MM.1S (cell line): ENCODE results near the gene MAD1L1.

Source experiments
- DNase-seq: peaks from one replicate; pipeline ENCODE4 v3.0.0-alpha.2; 2015
- H2AFZ ChIP-seq: fragments of 300-600 bp; sonication (generic); 2 replicates; pipeline ENCODE4 v1.6.0; 2016; ENCODE audit warnings: antibody characterized with exemption, low read length
- H3F3A ChIP-seq: fragments of 300-600 bp; sonication (generic); 2 replicates; pipeline ENCODE4 v1.6.1; 2016; ENCODE audit warnings: mild to moderate bottlenecking, antibody characterized with exemption, low read length, moderate library complexity, mixed read lengths; ENCODE audit not compliant: insufficient read depth
- H3K27ac ChIP-seq: fragments of 300-600 bp; sonication (generic); 2 replicates; pipeline ENCODE4 v1.5.1; 2016; ENCODE audit warnings: mild to moderate bottlenecking, low read length
- H3K27me3 ChIP-seq: fragments of 300-600 bp; sonication (generic); replicated peaks from 2 replicates; pipeline ENCODE4 v1.6.0; 2016; ENCODE audit warnings: low read length; ENCODE audit not compliant: insufficient read depth
- H3K36me3 ChIP-seq: fragments of 300-600 bp; sonication (generic); replicated peaks from 2 replicates; pipeline ENCODE4 v1.6.1; 2016; ENCODE audit warnings: mild to moderate bottlenecking, low read length, mixed read lengths; ENCODE audit not compliant: insufficient read depth
- H3K4me1 ChIP-seq: fragments of 300-600 bp; sonication (generic); 2 replicates; pipeline ENCODE4 v1.6.1; 2016; ENCODE audit warnings: low read length, mixed read lengths
- H3K4me2 ChIP-seq: fragments of 300-600 bp; sonication (generic); 2 replicates; pipeline ENCODE4 v1.6.0; 2016; ENCODE audit warnings: low read depth, low read length
- H3K4me3 ChIP-seq: fragments of 300-600 bp; sonication (generic); 2 replicates; pipeline ENCODE4 v1.5.1; 2016; ENCODE audit warnings: low read length, mixed read lengths
- H3K79me2 ChIP-seq: fragments of 300-600 bp; sonication (generic); 2 replicates; pipeline ENCODE4 v1.6.1; 2016; ENCODE audit warnings: mixed run types, low read length, mixed read lengths
- H3K9ac ChIP-seq: fragments of 300-600 bp; sonication (generic); 2 replicates; pipeline ENCODE4 v1.6.1; 2016; ENCODE audit warnings: low read length, mixed read lengths
- H3K9me2 ChIP-seq: fragments of 300-600 bp; sonication (generic); replicated peaks from 2 replicates; pipeline ENCODE4 v1.6.1; 2016; ENCODE audit warnings: mild to moderate bottlenecking, low read length, mixed read lengths; ENCODE audit not compliant: insufficient read depth
- H3K9me3 ChIP-seq: fragments of 300-600 bp; sonication (generic); replicated peaks from 2 replicates; pipeline ENCODE4 v1.6.1; 2016; ENCODE audit warnings: mild to moderate bottlenecking, low read length, mixed read lengths; ENCODE audit not compliant: insufficient read depth
- H4K20me1 ChIP-seq: fragments of 300-600 bp; sonication (generic); 2 replicates; pipeline ENCODE4 v1.6.1; 2016; ENCODE audit warnings: mild to moderate bottlenecking, low read length, moderate library complexity, mixed read lengths; ENCODE audit not compliant: insufficient read depth
- EZH2 ChIP-seq: fragments of 300-600 bp; sonication (generic); optimal IDR thresholded peaks from 2 replicates; pipeline ENCODE3; 2017; ENCODE audit warnings: low read depth, mild to moderate bottlenecking, antibody characterized with exemption, low read length, mixed read lengths
- EZH2phosphoT487 ChIP-seq: fragments of 300-600 bp; sonication (generic); IDR thresholded peaks from 2 replicates; pipeline ENCODE4 v1.6.1; 2018; ENCODE audit warnings: antibody characterized with exemption, low read length
- TF ChIP-seq, protein P1 (sequence below): fragments of 300-600 bp; sonication (generic); IDR thresholded peaks from 2 replicates; pipeline ENCODE4 v1.5.1; 2016; ENCODE audit warnings: antibody characterized with exemption, low read length, mixed read lengths

The MAD1L1 gene

DNA sequence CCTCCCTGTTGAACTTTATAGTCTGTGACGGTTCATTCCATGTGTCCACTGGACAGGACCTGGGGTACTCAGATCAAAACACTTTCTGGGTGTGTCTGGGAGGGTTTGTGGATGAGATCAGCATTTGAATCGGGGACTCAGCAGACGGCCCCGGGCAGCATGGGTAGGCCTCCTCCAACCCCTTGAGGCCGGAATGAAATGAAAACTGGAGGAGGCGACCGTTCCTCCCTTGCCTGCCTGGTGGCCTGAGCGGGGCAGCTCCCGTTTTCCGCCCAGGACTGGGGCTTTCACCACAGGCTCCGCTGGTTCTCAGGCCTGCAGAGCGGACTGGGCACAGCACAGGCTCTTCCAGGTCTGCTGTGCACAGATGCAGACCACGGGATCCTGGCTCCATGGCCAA, 247.7 kb downstream of the MAD1L1 start:
- H3F3A ChIP-seq, result no peaks in the 10 kb centered on the region; the same call in 1 of the 2 replicates
- H3K79me2 ChIP-seq, result no peaks in the 10 kb centered on the region
- TF ChIP-seq EZH2phosphoT487 (no peak), EZH2 (no peak)
- TF ChIP-seq, protein P1, sequence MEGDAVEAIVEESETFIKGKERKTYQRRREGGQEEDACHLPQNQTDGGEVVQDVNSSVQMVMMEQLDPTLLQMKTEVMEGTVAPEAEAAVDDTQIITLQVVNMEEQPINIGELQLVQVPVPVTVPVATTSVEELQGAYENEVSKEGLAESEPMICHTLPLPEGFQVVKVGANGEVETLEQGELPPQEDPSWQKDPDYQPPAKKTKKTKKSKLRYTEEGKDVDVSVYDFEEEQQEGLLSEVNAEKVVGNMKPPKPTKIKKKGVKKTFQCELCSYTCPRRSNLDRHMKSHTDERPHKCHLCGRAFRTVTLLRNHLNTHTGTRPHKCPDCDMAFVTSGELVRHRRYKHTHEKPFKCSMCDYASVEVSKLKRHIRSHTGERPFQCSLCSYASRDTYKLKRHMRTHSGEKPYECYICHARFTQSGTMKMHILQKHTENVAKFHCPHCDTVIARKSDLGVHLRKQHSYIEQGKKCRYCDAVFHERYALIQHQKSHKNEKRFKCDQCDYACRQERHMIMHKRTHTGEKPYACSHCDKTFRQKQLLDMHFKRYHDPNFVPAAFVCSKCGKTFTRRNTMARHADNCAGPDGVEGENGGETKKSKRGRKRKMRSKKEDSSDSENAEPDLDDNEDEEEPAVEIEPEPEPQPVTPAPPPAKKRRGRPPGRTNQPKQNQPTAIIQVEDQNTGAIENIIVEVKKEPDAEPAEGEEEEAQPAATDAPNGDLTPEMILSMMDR, result no peak
- H4K20me1 ChIP-seq, result no peaks in the 10 kb centered on the region
- H3K4me1 ChIP-seq, result no peaks in the 10 kb centered on the region
- H3K4me2 ChIP-seq, result no peak overlapping the region
- no peak overlapping the region for H3K27ac ChIP-seq
- no peak overlapping the region for H3K4me3 ChIP-seq
- H3K27me3 ChIP-seq, result no peaks in the 10 kb centered on the region
- H2AFZ ChIP-seq, result no peak overlapping the region
- no peaks in the 10 kb centered on the region for H3K9me3 ChIP-seq
- H3K9ac ChIP-seq, result no peak overlapping the region
- no peaks in the 10 kb centered on the region for H3K36me3 ChIP-seq
- no peaks in the 10 kb centered on the region for H3K9me2 ChIP-seq
- DNase-seq, result no peak

DNA sequence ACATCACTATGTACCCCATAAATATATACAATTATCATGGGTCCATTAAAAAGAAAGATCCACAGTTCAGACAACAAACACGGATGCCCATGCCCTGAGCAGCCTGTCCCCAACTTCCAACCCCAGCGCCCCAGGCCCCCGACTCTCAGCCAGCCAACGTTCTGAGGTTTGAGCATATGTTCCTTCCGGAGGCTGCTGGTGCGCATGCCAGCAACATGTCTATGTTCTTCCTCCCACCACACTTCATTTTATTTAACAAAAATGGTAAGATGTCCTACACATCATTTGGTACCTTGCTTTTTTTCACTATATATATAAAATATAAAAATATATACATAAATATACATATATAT, 250.9 kb downstream of the MAD1L1 start:
- H3K9me3 ChIP-seq, result no peaks in the 10 kb centered on the region
- no peaks in the 10 kb centered on the region for H3K27me3 ChIP-seq
- H4K20me1 ChIP-seq, result no peaks in the 10 kb centered on the region
- H3K79me2 ChIP-seq, result no peaks in the 10 kb centered on the region
- H3K9ac ChIP-seq, result no peak overlapping the region
- H3K36me3 ChIP-seq, result no peaks in the 10 kb centered on the region
- no peaks in the 10 kb centered on the region for H3K4me1 ChIP-seq
- no peak overlapping the region for H3K27ac ChIP-seq
- TF ChIP-seq, protein P1, result no peak
- TF ChIP-seq EZH2 (no peak), EZH2phosphoT487 (no peak)
- H3K4me2 ChIP-seq, result no peak overlapping the region
- H3F3A ChIP-seq, result no peaks in the 10 kb centered on the region; the same call in 1 of the 2 replicates
- no peaks in the 10 kb centered on the region for H3K9me2 ChIP-seq
- DNase-seq, result no peak
- no peak overlapping the region for H2AFZ ChIP-seq
- H3K4me3 ChIP-seq, result no peak overlapping the region

DNA sequence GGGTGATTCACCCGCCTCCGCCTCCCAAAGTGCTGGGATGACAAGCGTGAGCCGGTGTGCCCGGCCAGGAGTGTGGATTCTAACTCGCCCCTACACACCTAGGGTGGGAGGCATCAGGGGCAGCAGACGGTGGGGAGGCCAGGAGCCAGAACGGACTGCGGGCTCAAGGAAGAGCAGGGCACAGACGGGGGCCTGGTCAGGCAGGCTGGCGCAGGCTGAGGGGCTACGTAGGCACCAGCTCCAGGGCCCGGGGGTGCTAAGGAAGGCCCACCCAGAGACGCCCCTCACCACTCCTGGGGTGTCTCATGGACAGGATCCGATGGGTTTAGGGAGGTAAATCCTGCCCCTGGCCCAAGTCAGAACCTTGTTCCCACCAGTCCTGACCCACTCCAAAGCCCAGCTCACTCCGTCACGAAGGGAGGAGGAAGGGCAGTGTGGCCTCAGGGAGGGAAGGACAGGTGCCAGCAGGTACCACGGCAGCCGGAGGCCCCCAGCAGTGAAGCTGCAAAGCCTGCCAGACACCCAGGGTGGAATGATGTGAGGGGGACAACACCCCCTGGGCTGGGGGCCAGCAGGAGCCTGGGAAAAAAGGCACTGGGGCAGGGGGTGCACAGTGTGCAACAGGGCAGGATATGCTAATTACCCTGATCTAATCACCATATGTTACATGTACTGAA, 251.4 kb downstream of the MAD1L1 start:
- H3K9me2 ChIP-seq, result no peaks in the 10 kb centered on the region
- no peak overlapping the region for H3K4me3 ChIP-seq
- H3K36me3 ChIP-seq, result no peaks in the 10 kb centered on the region
- no peak for DNase-seq
- H3K4me1 ChIP-seq, result no peaks in the 10 kb centered on the region
- no peaks in the 10 kb centered on the region for H3K27me3 ChIP-seq
- H3F3A ChIP-seq, result no peaks in the 10 kb centered on the region; the same call in 1 of the 2 replicates
- H3K4me2 ChIP-seq, result no peak overlapping the region
- no peak overlapping the region for H3K27ac ChIP-seq
- TF ChIP-seq EZH2 (no peak), EZH2phosphoT487 (no peak)
- TF ChIP-seq, protein P1, result no peak
- no peak overlapping the region for H3K9ac ChIP-seq
- H2AFZ ChIP-seq, result no peak overlapping the region
- H4K20me1 ChIP-seq, result no peaks in the 10 kb centered on the region
- H3K9me3 ChIP-seq, result no peaks in the 10 kb centered on the region
- H3K79me2 ChIP-seq, result no peaks in the 10 kb centered on the region
